ENCODE results near the gene DAPK1. TPM values are rescaled to one million over a fixed set of nuclear protein-coding genes. Genes with fewer than 3 reads are reported as not detected.

DAPK1 gene
- total and polyA plus RNA-seq, 3 donors from 2014 or later = 35.1 to 74.6 (median 71.0) TPM

DNA sequence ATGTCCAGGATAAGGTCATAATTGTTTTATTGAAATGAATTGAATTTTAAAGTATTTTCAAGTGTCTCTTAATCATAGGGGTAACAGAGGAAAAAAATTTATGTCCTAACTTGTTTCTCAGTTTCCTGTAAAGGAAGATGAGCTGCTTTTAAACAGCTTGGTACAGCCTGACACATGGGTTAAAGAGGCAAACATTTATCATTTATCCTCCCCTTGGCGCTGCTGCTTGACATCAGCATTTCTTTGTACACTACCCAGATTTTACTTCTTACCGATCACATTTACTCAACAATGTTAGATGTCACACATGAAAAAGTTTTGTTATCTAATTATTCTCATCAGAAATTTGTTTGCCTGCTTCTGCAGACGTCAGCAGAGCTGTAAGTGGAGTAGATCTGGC, 148.9 kb downstream of the DAPK1 start:
- peaks cover 18% of the 10 kb centered on the region for H3K4me1 ChIP-seq
- WGBS, 2 donors = 82 to 90% methylated on average over 3 of the region's 3 CpGs
- no peak for TF ChIP-seq CTCF (IDR thresholded peaks at IDR 0.05)
- TF ChIP-seq POLR2A (IDR thresholded peaks at IDR 0.05) = no peak
- H3K27ac ChIP-seq = no peak overlapping the region
- no peaks in the 10 kb centered on the region for H3K36me3 ChIP-seq (ENCODE audit: low read depth, missing control alignments)
- no peak overlapping the region for H3K4me3 ChIP-seq
- DNase-seq = no peak
- intact Hi-C loops (cut with DNase I; ENCODE audit: low total_unique reads) = no loop called here
- no peaks in the 10 kb centered on the region for H3K27me3 ChIP-seq
- H3K9me3 ChIP-seq = no peaks in the 10 kb centered on the region

- no peaks in the 10 kb centered on the region for H3K36me3 ChIP-seq (ENCODE audit: low read depth, missing control alignments)
- intact Hi-C loops (cut with DNase I; ENCODE audit: low total_unique reads) = no loop called here
- 86 to 97% methylated on average over 8 of the region's 8 CpGs for WGBS, 2 donors
These were observed 149.4 kb downstream of the DAPK1 start for GRCh38 chr9:87647114-87647513.

GRCh38 chr9:87648606-87649005, 150.9 kb downstream of the DAPK1 start:
- peaks cover 8% of the 10 kb centered on the region for H3K4me1 ChIP-seq
- no peaks in the 10 kb centered on the region for H3K36me3 ChIP-seq (ENCODE audit: low read depth, missing control alignments)
- WGBS, 2 donors = 88 to 94% methylated on average over 3 to 7 of the region's 7 CpGs
- no peaks in the 10 kb centered on the region for H3K9me3 ChIP-seq
- H3K27me3 ChIP-seq = no peaks in the 10 kb centered on the region
- H3K27ac ChIP-seq = no peak overlapping the region
- intact Hi-C loops (cut with DNase I; ENCODE audit: low total_unique reads) = no loop called here
- TF ChIP-seq CTCF (IDR thresholded peaks at IDR 0.05) = no peak
- TF ChIP-seq POLR2A (IDR thresholded peaks at IDR 0.05) = no peak
- H3K4me3 ChIP-seq = no peak overlapping the region
- no peak for DNase-seq

More at GRCh38 chr9:87647114-87647513, 149.4 kb downstream of the DAPK1 start:
- TF ChIP-seq POLR2A (IDR thresholded peaks at IDR 0.05) = no peak
- TF ChIP-seq CTCF (IDR thresholded peaks at IDR 0.05) = no peak
- Histone ChIP-seq H3K4me3 (no peak overlapping the region), H3K4me1 (peaks cover 18% of the 10 kb centered on the region), H3K9me3 (no peaks in the 10 kb centered on the region), H3K27ac (no peak overlapping the region), H3K27me3 (no peaks in the 10 kb centered on the region)
- no peak for DNase-seq

DNA sequence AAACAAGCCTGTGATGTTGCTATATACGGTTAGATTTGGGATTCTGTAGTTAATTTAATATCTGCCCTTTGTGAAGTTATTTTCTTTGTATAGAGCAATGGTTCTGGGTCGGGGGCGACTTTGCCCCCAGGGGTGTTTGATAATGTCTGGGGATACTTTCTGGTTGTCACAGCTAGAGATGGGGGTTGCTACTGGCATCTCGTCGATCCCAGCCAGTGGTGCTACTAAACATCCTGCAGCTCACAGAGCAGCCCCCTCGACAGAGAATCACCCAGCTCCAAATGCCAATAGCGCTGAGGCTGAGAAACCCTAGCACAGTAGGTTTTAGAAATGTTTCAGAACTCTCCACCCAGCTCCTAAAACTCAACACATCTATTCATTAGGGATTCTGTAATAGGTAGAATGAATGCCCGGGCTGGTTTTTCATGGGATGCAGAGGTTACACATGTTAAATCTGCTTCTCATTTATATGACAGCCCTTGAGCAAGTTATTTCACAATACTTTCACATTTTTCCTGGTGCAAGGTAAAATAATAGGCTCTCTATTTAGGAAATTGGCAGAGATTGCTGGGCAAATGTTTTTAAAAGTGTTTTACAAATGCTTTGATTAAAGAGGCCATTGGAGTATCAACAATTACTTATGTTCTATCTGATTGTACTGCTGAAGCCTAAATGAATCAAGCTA, 153.1 kb downstream of the DAPK1 start:
- Histone ChIP-seq H3K27me3 (no peaks in the 10 kb centered on the region), H3K36me3 (ENCODE audit: low read depth, missing control alignments) (no peaks in the 10 kb centered on the region), H3K4me3 (no peak overlapping the region), H3K27ac (no peak overlapping the region), H3K9me3 (no peaks in the 10 kb centered on the region), H3K4me1 (no peaks in the 10 kb centered on the region)
- TF ChIP-seq POLR2A (IDR thresholded peaks at IDR 0.05) = no peak
- TF ChIP-seq CTCF (IDR thresholded peaks at IDR 0.05) = no peak
- DNase-seq = no peak
- WGBS, 2 donors = 87 to 91% methylated on average over 8 of the region's 8 CpGs
- intact Hi-C loops (cut with DNase I; ENCODE audit: low total_unique reads) = no loop called here

DNA sequence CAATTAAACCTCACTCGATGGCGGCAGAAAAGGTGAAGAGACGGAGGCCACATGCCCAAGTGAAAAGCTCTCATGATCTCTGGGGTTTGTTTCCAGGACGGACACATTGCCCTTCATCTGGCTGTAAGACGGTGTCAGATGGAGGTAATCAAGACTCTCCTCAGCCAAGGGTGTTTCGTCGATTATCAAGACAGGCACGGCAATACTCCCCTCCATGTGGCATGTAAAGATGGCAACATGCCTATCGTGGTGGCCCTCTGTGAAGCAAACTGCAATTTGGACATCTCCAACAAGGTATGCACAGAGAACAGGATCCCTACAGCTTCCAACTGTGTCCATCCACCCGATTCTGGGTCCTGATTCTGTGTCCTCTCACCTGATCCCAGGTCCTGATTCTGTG, 153.8 kb downstream of the DAPK1 start:
- no peaks in the 10 kb centered on the region for H3K4me1 ChIP-seq
- 91 to 95% methylated on average over 10 of the region's 10 CpGs for WGBS, 2 donors
- H3K27ac ChIP-seq = no peak overlapping the region
- H3K27me3 ChIP-seq = no peaks in the 10 kb centered on the region
- H3K9me3 ChIP-seq = no peaks in the 10 kb centered on the region
- no peak for DNase-seq
- H3K36me3 ChIP-seq (ENCODE audit: low read depth, missing control alignments) = no peaks in the 10 kb centered on the region
- intact Hi-C loops (cut with DNase I; ENCODE audit: low total_unique reads) = no loop called here
- TF ChIP-seq POLR2A (IDR thresholded peaks at IDR 0.05) = no peak
- TF ChIP-seq CTCF (IDR thresholded peaks at IDR 0.05) = no peak
- H3K4me3 ChIP-seq = no peak overlapping the region

Data from testis (tissue), 3 donors.